AML-193 (cell line): ENCODE measurements around the gene UBB.

Source experiments
- DNase-seq, 2 experiments: peaks; one replicate each; lab custom pipeline; 2025; lab: John Stamatoyannopoulos, UW

UBB gene

DNA sequence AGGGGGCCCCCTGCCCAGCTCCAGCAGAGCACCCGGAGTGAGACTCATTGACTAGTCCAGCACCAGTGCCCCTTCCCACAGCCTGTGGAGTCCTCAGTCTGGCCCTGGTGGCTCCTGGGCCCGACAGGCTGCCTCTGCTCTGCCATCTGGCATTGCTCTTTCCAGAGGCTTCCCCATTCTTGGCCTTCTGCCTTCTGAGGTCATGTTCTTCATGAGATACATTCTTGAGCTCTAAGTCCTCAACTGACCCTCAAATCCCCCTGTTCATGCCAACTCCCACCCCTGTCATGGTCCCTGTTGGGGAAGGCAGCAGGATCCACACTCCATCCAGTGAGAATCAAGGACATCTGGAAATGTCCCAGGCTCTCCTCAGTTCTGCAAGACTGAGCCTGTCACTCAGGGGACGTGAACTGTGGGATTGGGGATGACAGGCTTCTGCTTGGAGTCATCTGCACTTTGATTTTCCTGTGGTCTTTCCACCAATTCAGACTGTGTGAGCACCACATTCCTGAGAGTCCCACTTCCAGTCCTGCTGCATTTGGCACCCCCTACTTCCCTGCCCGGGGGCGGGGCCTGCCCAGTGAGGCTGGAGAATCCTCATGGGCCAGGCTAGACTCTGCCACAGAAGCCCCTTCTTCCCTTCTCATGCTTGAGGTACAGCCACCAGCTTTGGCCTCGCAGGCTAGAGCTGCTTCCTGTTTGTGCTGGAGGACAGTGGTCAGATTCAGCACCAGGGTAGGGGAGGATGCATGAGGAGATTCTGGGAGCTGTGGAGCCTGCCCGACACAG is 37.2 kb downstream of the UBB start:
- DNase-seq = no peak

DNA sequence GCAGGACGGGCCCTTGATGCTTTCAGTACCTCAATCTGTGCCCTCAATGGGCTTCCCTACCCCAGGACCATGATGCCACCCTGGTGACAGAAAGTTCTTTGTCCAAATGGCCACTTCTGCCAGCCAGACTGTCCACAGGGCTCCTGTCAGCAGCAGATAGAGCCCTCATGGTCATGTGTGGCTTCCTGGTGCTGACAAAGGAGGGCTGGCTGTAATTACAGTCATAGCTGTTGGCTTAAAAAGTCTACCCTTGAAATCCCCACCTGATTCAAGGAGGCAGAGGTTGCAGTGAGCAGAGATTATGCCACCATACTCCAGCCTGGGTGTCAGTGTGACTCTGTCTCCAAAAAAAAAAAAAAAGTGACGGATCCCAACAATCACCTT is 37.8 kb downstream of the UBB start:
- no peak for DNase-seq

DNA sequence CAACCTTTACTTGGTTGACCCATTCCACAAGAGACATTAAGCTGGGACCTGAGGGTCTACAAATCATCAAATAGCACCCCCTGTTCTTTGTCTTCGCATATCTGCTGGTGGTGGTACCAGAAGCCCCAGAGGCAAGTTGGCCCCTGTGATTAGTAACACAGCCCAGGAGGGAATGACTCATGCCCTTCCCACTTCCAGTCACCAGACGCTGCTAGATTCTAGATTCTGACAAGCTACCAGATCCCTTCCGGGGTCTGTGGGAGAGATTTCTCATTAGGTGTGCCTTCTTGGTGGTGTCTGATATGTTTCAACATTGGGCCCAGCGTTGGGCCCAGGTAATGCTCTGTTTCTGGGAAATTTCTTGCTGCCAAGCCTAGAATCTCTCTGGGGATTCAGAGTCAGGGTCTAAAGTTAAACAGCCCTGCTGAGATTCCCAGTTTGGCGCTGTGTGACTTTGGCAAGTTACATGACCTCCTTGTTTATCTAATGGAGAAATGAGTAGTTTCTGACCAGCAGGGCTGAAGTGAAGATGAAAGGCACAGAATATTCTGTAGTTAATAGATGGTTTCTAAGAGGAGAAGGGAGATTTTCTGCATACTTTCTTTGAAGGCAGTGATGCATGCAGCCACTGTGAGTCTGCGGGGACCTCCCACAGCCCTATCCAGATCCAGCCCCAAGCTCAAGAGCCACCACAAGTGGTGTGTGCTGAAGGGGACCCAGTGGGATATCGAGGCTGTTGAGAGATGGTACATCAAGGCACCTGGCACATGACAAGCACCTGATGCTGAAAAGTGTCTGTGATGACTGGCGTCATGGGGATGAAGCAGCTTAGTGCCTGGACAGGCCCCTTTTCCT is 38.4 kb downstream of the UBB start:
- DNase-seq = no peak

DNA sequence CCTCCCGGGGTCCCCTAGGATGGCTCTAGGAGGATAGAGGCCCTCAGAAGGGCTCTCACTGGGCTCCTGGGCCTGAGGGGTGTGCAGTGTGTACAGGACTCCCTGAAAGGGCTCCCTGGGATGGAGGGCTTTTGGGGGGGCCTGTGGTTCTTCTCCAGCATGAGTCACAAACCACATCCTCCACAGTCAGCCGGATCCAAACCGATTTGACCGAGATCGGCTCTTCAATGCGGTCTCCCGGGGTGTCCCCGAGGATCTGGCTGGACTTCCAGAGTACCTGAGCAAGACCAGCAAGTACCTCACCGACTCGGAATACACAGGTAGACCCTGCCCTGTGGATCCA is 39.0 kb downstream of the UBB start:
- no peak for DNase-seq

DNA sequence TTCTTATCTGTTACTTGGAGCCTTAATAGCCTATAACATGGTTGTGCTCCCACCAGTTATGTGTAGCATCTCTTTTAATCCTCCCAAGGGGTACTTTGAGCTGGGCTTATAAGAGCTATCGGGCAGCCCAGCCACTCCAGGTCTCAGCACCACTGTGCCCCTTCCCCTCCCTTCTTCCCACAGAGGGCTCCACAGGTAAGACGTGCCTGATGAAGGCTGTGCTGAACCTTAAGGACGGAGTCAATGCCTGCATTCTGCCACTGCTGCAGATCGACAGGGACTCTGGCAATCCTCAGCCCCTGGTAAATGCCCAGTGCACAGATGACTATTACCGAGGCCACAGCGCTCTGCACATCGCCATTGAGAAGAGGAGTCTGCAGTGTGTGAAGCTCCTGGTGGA is 41.5 kb downstream of the UBB start:
- no peak for DNase-seq

DNA sequence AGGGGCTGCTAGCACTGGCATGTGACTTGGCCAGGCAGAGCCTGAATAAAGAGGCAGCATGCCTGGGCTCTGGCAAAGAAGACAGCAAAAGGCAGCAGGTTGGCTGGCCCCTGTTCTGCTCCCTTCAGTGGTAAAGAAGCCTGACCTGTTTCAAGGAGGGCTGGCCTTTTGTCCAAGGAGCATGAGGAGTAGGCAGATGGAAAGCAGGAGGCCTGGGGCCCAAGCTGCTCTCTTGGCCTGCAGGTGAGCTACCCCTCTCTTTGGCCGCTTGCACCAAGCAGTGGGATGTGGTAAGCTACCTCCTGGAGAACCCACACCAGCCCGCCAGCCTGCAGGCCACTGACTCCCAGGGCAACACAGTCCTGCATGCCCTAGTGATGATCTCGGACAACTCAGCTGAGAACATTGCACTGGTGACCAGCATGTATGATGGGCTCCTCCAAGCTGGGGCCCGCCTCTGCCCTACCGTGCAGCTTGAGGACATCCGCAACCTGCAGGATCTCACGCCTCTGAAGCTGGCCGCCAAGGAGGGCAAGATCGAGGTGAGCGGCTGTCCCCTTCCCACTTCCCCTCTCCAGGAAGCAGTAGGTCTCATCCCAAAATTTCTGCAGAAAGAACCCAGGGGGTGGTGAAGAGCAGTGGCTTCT is 42.5 kb downstream of the UBB start:
- DNase-seq = no peak

DNA sequence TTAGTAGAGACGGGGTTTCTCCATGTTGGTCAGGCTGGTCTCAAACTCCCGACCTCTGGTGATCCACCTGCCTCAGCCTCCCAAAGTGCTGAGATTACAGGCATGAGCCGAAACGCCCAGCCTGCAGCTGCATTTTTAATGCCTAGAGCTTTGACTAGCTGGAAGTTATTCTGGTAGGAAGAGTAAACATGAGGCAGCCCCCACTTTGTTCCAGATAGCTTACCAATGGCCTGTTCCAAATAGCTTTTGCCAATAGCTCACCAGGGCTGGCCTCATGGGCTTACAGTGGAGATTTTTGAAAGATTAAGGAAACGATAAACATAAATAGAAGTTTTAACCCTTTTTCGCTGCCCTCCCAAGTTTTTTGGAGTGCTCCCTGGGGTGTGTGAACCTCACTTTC is 44.3 kb downstream of the UBB start:
- no peak for DNase-seq

DNA sequence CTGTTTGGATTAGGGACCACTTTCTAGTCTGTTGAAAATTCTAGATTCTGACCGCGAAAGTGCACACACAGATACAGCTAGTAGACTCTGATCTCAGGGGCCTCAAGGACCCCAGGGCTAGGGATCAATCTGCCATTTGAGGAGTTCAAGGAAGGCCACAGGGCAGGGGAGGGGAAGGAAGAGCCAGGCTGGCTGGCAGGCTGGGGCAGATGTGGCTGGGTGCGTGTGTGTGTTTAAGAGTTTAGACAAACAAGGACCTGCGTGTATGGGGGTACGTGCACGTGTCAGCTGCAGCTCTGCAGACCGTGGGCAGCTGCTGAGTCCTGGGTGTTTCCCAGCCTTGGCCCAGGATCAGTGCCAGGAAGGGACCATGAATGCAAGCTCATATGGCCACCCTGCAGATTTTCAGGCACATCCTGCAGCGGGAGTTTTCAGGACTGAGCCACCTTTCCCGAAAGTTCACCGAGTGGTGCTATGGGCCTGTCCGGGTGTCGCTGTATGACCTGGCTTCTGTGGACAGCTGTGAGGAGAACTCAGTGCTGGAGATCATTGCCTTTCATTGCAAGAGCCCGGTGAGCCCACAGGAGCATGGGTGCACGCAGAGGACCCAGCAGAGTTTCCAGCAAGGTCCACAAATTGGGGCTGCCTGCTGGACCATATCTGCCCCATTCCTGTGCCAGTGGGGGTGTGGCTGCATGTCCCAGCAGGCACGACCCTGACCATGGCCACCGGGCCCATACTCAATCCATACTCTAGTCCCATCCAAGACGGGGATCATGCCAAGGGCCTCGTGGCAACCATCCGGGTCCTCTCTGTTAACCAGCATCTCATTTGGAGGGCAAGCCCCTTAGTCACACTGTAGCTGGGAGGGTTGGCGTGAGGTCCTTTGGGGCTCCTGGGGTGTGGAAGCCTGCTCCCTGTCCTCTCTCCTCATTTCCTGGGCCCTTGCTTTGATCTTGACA is 45.1 kb downstream of the UBB start:
- no peak for DNase-seq

DNA sequence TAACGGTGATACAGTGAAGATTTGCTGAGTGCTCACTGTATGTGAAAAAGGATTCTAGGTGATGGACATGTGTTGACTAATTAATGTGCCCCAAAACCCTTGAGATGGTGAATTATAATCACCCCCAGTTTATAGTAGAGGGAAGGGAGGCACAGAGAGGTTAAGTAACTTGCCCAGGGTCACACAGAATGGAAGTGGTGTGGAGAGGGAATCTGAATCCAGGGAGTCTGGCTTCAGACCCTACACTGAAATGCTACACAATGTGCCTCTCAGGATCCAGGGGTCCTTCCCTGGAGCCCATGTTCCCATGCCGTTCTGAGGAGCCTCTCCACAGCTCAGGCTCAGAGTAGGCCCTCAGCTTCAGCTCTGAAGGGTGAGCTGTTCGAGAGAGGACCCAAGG is 46.1 kb downstream of the UBB start:
- no peak for DNase-seq

DNA sequence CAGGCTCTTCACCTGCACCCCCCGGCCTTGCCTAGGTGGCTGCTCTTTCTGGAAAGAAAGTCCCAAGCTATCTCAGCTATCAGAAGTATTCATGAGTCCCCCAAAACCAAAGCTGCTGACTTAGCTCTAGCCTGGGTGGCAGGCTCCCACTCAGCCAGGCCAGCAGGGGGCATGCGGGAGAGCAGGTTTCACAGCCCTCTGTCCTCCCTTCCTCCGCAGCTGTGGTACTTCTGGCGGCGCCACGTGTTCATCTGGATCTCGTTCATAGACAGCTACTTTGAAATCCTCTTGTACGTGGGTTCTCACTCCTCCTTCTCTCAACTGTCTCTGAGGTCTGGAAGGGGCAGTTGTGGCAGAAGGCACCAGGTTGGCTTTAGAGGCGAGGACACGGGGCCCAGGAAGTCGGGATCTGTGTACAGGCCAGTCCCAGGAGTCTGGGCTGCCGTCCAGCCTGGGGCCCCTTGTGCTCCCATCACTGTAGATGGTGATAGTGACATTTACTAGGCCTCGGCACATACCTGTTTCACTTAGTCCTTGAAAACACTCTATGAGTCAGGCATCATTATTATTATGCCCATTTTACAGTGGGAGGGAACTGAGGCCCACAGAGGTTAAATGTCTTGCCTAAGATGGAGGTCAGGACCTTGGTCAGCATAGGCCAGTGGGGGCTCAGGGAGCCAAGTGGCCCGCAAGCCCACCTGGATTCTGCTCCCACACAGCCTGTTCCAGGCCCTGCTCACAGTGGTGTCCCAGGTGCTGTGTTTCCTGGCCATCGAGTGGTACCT is 47.4 kb downstream of the UBB start:
- DNase-seq = no peak

DNA sequence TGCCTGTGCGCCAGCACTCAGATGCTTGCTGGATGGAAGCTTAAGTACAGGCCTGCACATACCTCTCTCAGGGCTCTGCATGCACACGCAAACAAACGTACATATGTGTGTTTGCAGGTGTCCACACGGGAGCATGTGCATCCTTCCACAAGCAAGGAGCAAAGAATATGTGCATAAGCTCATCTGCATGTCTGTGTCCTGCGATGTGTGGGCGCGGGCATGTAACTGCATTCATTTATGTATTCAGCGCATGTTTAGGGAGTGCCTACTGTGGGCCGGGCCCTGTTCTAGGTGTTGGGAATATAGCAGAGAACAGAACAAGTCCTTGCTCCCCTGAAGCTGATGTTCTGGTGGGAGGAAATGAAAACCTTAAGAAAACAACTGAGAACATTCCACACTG is 48.2 kb downstream of the UBB start:
- no peak for DNase-seq

DNA sequence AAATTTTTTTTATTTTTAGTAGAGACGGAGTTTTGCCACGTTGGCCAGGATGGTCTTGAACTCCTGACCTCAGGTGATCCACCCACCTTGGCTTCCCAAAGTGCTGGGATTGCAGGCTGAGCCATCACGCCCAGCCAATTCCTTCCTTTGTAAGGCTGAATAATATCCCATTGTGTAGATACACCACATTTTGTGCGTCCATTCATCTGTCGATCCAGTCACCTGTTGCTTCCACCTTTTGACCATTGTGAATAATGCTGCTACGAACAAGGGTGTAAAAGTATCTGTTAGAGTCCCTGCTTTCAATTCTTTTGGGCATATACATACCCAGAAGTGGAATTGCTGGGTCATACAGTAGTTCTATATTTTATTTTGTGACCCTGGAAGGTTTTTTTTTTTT is 49.8 kb downstream of the UBB start:
- DNase-seq = no peak

DNA sequence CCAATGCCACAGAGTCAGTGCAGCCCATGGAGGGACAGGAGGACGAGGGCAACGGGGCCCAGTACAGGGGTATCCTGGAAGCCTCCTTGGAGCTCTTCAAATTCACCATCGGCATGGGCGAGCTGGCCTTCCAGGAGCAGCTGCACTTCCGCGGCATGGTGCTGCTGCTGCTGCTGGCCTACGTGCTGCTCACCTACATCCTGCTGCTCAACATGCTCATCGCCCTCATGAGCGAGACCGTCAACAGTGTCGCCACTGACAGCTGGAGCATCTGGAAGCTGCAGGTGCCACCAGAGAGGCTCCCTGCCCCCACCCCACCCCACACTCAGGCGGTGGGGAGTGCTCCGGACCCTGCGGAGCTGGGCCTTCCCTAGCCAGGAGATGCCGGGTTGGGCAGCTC is 51.1 kb downstream of the UBB start:
- no peak for DNase-seq
